ENCODE results near the gene TMUB1.

The TMUB1 gene

DNA sequence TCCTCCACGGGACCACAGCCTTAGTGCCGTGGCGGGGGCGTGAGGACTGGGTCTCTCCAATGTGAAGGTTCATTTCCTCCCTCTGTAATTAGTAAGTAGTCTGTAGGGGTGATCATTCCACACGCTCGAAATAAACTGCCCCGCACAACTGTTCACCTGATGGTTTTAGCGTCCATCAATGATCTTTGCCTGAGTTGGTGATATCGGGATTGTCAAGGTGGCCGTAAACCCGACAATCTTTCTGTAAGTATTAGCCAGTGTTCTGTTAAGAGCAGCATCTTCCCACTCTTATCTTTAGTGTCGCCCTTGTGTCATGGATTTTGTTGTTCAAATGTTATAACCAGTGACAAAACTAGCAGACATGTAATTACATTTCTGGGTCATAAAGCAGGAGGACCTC, 20.7 kb upstream of the TMUB1 start:
- no peak for DNase-seq (ENCODE audit: low read depth)

DNA sequence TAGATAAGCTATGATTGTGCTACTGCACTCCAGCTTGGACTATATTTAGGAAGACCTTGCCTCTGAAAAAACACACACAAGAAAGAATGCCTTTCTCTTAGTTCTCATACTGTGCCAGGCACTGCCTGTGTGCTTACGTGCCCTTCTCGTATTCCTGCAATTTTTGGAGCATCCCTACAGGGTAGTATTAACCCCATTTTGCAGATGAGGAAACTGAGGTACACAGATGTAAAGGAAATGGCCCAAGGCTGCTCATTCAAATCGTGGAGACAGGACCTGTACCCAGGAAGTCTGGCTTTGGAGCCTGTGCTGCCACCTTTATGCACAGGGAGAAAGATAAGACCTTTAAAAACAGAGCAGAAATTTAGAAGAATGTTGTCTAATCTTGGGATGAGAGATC, 19.7 kb upstream of the TMUB1 start:
- DNase-seq (ENCODE audit: low read depth) = no peak

DNA sequence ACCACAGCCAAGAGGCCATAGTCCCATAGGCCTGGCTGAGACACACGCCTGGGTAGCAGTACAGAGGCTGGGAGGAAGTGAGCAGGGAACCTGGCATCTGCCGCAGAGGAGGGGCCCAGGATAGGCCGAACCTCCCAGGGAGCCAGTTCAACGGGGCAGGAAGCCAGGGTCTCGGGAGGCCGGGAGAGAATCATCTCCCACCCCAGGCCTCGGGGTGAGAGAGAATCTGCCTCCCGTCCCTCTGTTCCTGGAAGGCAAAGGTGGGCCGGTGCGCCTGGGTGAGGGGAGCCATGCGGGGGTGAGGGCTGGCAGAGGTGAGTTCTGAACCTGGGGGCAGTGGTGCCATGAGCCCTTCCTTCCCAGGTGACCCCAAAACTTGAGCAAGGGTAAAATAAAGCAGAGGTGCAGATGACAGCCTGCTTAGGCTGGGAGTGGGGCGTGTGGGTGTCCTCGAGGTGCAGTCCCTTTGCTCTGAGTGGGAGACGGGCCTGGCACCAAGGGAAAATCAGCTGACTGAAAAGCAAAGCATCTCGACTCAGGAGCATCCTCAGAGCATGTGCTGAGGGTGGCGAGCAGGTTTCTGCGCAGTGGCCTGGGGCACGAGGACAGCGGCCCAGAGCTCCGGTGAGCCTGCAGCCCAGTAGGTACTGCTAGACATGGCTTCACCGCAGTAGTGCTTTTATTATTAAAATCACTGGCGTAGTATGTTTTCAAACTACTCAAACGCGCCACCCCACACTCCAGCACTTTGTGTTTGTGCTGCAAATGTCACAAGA, 18.5 kb upstream of the TMUB1 start:
- no peak for DNase-seq (ENCODE audit: low read depth)

GRCh38 chr7:151100921-151101320, 17.6 kb upstream of the TMUB1 start:
- no peak for DNase-seq (ENCODE audit: low read depth)

DNA sequence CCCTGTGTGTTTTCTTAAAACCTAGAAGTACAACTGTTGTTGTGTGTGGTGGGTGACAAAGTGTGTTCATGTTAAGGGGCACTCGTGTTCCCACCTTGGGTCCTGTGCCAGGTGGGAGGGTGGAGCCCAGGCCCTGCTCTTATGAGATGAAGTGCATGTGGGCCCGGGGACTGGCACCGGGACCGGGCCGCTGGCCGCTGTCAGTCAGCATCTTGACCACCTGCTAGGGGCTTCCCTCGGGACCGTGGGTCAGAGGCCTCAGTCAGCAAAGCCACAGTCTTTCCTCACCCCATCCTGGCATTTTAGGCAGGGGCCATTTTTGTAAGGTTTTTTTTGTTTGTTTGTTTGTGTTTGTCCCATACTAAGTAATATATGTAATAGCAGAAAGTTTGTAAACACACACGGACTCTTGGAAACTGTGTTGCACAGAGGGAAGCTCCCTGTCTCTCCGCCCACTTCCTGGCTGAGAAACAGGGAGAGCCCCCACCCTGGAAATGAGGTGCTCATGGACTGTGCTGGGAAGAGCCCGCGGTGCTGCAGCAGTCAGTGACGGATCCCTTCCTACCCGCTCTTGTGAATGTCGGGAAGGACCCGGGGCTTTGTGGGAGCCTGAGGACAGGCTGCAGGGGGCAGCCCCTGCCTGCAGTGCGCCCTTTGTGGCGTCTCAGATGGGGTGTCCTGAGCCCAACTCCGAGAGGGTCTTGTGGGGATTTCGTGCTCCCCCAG, 16.4 kb upstream of the TMUB1 start:
- DNase-seq (ENCODE audit: low read depth) = no peak

DNA sequence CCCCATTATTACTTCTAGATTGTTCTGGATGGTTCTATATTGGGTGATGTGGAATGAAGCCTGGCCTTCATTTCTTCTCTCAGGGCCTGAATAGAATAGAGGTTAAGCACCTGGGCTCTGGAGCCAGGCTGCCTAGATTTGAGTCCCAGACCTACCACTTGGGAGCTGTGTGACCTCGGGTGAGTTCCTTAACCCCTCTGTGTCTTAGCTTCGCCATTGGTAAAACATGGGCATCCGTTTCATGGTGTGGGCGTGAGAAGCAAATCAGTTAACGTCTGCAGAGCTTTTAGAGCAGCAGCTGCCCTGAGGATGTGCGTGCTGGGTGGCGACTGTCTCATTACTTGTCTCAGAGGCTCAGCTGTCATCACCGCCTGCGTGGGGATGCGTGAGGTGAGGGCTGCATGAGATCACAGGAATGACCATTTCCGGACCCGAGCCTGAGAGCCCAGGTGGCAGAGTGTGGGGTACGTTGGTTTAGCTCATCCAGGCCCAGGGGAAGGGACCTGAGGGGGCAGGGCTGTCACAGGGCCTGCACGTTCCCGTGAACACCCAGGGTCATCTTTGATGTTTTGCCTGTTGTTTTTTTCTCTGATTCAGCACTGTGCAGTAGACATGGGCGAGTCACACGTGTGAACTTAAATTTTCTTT, 12.7 kb upstream of the TMUB1 start:
- DNase-seq (ENCODE audit: low read depth) = no peak

GRCh38 chr7:151095123-151095797, 12.0 kb upstream of the TMUB1 start:
- no peak for DNase-seq (ENCODE audit: low read depth)

DNA sequence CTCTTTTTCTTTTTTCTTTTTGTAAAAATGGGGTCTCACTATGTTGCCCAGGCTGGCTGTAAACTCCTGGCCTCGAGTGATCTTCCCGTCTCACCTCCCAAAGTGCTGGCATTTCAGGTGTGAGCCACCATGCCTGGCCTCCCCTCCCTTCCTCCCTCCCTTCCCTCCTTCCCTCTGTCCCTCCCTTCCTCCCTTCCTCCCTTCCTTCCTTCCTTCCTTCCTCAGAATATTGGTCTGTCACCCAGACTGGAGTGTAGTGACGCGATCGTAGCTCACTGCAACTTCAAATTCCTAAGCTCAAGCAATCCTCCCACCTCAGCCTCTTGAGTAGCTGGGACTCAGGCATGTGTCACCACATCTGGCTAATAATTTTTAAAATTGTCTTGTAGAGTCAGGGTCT, 11.4 kb upstream of the TMUB1 start:
- DNase-seq (ENCODE audit: low read depth) = no peak

DNA sequence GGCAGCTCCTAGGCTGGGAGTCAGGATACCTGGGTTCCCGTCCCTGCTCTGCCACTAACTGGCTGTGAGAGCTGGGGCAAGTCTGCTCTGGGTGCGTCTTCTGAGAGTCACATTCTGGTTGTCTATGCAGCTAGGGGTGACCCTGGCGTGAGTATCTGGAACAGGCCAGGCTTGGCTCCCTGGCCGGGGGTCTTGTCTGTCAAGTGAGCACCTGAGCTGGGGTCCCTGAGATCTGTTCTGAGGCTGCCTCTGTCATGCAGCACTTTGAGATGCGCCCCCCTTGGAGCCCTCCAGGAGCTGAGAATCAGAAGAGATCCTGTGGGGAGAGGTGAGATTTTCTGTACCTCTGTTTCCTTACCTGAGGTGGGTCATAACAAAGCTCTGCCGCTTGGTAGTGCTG, 10.5 kb upstream of the TMUB1 start:
- DNase-seq (ENCODE audit: low read depth) = no peak

GRCh38 chr7:151091988-151092387, 8.7 kb upstream of the TMUB1 start:
- no peak for DNase-seq (ENCODE audit: low read depth)

- no peak for DNase-seq (ENCODE audit: low read depth)
Measured at GRCh38 chr7:151091431-151091830, 8.1 kb upstream of the TMUB1 start.

GRCh38 chr7:151091003-151091402, 7.7 kb upstream of the TMUB1 start:
- no peak for DNase-seq (ENCODE audit: low read depth)

DNA sequence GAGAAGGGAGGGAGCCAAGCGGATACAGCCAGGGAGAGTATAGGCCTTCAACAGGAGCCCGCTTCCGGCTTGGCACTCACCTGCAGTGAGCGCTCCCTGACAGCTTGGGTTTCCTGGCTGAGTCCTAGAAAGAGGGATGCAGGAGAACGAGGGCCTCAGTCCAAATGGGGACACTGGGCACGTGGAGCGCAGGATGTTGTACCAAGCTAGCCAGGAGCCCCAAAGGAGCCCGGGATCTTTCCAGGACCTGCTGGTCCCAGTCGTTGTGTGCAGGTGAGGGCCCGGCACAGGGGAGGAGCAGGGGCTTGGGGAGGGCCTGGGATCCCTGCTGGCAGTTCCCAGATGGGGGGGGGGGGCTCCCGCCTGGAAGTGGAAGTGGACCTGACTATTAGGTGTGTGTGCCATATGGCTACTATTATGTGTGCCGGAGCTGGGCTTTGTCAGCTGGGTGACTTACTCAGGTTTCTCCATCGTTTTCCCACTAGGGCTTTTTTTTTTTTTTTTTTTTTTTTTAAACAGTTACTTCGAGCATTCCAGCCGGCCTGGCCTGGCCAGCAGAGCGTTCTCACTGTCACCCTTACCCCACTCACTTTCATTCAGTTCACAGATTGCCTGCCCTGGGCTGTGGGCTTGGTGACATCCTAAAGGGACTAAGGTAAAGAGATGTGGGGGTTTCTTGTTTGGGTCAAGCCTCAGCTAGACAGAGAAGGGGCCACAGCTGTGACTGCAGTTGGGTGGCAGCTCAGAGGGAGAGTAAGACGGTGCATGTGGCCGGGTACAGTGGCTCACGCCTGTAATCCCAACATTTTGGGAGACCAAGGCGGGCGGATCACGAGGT, 6.8 kb upstream of the TMUB1 start:
- peak; percentile 26 for DNase-seq (ENCODE audit: low read depth)

DNA sequence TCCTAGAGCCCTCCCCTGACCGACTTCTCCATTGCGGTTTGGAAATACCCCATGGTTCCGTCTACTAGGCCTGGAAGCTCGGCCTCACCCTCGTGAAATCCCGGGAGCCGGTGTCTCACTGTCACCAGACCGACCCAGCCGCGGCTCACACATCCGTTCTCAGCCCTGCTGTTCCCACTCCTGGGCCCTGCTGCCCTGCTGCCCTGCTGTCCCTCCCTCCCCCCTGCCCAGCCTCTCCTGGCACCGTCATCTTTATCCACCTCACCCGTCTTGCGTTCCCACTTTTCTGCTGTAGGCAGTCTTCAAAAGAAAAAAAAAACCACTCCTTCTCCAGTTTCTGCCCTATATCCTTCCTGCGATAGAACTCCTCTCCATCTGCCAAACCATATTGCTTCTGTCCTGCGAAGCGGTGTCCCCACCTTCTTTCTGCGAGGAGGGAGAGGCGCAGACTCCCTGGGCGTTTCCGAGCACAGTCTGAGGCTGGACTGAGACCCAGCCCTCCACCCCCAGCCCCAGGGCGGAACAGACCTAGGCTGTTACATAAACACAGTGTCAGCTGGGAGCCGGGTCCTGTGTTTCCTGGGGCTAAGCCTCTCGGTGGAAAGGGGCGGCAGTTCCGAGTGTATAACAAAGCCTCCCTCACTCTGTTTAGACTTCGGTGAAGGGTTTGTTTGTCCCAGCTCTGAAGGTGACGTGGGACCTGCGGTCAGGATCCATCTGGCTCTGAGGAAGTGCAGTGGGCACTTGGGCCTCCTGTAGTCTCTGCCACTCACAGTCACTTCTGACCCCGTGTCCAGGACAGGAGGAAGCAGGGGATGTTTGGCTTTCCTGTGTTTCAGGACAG, 5.8 kb upstream of the TMUB1 start:
- DNase-seq (ENCODE audit: low read depth) = peak; percentile 73

- peak; percentile 63 for DNase-seq (ENCODE audit: low read depth)
Measured at GRCh38 chr7:151088019-151088855, 4.9 kb upstream of the TMUB1 start.

GRCh38 chr7:151087245-151088018, 4.1 kb upstream of the TMUB1 start:
- DNase-seq (ENCODE audit: low read depth) = peak; percentile 61

DNA sequence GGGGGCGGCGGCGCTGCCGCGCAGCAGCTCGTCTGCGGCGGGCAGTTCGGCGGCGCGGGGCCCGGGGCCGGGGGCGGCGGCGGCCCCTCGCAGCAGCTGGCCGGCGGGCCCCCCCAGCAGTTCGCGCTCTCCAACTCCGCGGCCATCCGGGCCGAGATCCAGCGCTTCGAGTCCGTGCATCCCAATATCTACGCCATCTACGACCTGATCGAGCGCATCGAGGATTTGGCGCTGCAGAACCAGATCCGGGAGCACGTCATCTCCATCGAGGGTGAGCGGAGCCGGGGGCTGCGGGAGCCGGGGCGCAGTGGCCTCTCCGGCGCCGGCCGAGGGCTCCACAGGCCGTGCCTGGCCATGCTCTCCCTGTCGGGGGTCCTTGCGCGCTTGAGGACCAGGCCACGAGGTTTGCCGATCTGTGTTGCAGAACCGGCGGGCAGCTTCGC, 3.5 kb upstream of the TMUB1 start:
- DNase-seq (ENCODE audit: low read depth) = peak; percentile 43

DNA sequence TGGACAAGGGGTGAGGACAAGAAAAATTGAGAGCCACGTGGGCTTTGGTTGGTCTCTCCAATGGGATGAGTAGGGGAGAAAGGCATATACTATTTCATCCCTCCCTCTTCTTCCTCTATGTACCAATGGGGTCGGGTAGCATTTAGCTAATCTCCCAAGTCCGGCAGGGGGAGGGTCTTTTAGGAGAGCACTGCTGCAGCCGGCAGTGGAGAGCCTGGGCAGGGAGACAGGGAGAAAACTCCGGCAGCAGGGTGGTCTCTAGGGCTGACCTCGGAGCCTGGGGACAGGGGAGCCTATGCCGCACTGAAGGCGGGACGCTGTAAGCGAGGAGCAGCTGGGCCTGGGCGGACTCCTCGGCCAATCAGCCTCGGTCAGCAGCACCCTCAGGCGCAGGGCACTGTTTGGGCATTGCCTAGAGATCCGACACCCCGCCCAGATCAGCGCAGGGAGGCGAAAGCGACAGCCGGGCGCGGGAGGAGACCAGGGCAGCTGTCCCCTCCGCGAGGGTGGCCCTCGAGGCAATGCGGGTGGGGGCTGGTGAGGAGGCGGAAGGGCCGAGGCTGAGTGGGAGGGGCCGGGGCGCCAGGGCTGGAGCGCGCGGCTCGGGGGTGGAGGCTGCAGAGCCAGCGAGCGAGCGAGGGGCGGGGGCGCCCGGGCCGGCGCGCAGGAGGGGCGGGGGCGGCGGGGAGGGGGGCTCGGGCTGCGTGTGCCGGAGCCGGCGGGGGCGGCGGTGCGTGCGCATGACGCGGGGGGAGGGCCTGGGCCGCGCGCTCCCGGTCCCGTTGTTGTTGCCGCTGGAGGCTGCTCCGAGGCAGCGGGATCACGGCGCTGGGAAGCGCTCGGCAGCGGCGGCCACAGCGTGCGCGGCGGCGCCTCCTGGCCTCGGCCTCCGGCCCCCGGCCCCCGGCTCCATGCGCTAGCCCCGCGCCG, 2.7 kb upstream of the TMUB1 start, which contains the start of gene AGAP3:
AGAP3 (plus strand) TSS at position 785 of the 930 bp plus-strand sequence. CDS start 267 bp downstream, outside the sequence.
- peak; percentile 85 for DNase-seq (ENCODE audit: low read depth)
